RPMI8226 (cell line): ENCODE measurements around the gene APBB3.
"Not testable (repeated sequence)": the region's sequence is repeated elsewhere in the genome, so short reads cannot be mapped to it uniquely, and the experiment has no call there.

ENCODE experiments used
- DNase-seq: peaks from one replicate; pipeline ENCODE4 v3.0.0-alpha.2; 2015

Gene APBB3, protein sequence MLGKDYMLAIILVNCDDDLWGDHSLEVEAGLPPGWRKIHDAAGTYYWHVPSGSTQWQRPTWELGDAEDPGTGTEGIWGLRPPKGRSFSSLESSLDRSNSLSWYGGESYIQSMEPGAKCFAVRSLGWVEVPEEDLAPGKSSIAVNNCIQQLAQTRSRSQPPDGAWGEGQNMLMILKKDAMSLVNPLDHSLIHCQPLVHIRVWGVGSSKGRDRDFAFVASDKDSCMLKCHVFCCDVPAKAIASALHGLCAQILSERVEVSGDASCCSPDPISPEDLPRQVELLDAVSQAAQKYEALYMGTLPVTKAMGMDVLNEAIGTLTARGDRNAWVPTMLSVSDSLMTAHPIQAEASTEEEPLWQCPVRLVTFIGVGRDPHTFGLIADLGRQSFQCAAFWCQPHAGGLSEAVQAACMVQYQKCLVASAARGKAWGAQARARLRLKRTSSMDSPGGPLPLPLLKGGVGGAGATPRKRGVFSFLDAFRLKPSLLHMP

DNA sequence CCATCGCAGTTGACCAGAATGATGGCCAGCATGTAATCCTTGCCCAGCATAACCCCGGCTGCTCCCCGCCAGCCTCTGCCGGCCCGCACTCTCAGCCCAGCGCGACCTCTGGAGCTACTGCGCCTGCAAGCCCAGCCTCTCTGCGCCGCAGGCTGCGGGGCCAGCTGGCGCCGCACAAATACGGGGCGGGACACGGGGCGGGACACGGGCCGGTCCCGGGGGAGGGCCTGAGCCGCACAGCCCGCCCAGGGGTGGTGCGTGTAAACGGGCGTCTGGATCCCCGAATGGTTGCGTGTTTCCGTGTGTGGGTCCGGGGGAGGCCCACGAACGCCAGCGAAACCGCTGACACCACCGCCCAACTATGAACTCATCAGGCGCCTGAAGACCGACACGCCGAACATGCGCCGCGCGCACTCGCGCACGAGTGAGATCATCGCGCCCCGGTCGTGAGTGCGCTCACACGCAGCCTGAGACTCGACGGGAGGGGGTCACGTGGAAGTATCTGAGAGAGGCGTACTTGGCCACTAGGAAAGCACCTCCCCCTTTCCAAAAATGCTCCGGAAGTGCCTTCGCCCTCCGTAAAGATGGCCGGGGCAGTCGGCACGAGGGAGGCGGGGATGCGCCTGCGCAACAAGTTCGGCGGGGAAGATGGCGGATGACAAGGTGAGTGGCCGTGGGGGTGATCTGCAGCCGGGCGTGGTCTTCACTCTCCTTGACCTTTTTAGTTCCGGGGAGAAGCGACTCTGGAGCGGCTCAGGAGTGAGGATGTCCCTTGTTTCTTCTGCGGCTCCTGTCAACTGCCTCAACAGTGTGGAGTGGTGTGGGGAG lies at the start of gene APBB3, which contains the start of gene SLC35A4:
Gene APBB3, minus strand, starts transcription at position 403 of the 828 bp plus-strand sequence. Its CDS starts 353 bp downstream, at position 50.
Gene SLC35A4, plus strand, starts transcription at position 633 of the 828 bp plus-strand sequence. CDS start 2,342 bp downstream, outside the sequence.
- peak; percentile 98 for DNase-seq

DNA sequence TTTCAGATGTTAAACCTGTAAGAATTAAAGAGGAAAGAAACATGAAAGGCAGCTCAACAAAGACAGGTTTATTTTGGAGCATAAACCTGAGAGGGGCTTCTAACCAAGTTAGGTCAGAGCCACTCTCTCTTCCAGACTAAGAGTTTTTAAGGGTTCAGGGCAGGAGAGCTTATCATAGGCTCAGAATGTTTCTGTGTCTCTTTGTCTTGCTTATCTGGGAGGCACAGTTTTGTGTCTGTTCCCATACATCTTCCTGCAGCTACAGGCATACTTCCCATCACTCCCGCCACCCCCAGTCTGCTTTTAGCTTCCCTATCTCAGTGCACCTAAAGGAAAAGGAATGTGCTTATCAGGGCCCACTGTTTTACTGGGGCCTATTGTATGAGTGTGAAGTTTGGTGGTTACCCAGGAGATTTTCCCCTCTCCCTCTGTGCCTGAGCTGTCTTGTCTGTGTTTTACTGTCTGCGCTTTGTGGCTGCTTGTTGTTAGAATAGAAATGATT lies 46.7 kb upstream of the APBB3 start:
- DNase-seq, result no peak

DNA sequence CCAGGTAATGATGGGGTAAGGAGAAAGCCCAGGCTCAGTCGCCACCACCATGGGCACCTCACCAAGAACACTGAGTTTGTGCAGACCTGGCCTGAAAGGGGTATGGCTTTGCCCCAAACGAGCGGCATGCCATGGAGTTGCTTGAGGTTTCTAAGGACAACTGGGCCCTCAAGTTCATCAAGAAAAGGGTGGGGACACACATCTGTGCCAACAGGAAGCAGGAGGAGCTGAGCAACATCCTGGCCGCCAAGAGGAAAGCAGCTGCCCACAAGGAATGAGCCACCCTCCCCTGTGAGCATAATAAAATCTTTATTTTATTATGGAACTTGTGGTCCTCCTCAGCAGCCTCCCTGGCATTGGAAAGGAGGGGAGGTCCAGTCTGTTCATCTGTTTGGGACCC lies 44.7 kb upstream of the APBB3 start:
- DNase-seq, result peak; percentile 40

DNA sequence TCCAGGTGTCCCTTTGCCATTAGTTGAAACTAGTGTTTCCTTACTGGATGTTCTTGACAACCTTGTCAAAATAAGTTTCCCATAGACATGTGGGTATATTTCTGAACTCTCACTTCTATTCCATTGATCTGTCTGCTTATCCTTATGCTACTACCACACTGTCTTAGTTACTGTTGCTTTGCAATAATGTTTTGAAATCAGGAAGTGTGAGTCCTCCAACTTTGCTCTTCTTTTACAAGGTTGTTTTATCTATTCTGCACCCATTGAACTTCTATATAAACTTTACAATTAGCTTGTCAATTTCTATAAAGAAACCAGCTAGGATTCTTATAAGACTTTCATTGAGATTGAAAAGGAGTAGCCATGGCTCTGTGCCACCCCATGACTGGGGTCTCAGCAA lies 44.3 kb upstream of the APBB3 start:
- no peak for DNase-seq

DNA sequence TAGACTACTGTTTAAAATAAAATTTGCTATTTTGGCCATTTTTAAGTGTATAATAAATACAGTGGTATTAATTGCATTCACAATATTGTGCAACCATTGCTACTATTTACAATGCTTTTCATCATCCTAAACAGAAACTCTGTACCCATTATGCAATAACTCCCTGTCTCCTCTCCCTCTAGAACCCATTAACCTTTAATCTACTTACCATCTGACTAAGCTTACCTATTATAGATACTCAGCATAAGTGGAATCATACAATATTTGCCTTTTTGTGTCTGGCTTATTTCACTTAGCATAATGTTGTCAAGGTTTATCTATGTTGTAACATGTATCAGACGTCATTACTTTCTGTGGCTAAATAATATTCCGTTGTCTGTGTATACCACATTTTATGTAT lies 42.6 kb upstream of the APBB3 start:
- no peak for DNase-seq

DNA sequence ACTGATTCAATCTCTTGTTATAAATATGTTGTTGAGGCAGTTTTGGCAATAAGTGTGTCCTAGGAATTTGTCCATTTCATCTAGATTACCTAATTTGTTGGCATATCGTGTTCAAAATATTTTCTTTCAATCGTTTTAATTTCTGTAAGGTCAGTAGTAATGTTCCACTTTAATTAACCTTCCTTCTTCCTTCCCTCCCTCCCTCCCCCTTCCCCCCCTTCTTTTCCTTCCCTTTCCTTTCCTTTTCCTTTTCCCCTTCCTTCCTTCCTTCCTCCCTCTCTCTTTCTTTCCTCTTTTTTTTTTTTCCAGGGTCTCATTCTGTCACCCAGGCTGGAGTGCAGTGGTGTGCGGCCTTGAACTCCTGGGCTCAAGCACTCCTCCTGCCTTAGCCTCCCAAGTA lies 41.5 kb upstream of the APBB3 start:
- DNase-seq, result no peak

DNA sequence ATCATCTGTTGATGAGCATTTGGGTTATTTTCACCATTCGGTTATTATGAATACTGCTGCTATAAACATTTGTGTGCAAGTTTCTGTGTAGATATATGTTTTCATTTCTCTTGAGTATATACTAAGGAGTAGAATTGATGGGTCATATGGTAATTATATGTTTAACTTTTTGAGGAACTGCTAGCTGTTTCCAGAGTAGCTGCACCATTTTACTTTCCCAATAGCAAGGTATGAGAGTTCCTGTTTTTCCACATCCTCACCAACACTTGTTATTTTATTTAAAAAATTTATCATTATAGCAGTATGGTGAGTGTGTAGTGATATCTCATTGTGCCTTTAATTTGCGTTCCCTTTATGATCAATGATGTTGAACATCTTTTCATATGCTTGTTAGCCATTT lies 39.3 kb upstream of the APBB3 start:
- no peak for DNase-seq

DNA sequence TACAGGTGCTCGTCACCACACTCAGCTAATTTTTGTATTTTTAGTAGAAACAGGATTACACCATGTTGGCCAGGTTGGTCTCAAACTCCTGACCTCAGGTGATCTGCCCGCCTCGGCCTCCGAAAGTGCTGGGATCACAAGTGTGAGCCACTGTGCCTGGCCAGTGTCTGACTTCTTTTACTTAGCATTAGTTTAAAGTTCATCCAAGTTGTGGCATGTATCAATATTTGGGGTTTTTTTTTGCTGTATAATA lies 39.0 kb upstream of the APBB3 start:
- DNase-seq, result not testable (repeated sequence)

DNA sequence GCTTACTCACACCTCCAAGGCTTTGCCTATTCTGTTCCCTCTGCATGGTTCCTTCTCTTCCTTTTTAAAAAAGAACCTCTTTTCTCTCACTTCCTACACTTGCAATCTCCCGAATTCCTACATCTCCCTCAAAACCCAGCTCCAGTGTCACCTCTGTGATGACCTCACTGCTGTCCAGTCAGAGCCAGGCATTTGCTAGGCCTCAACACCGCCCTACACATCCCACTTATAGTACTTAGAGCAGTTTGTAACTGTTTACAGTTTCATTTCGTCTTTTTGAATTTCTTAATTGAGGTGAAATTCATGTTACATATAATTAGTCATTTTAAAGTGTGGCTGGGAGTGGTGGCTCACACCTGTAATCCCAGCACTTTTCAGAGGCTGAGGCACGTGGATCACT lies 37.7 kb upstream of the APBB3 start:
- no peak for DNase-seq

DNA sequence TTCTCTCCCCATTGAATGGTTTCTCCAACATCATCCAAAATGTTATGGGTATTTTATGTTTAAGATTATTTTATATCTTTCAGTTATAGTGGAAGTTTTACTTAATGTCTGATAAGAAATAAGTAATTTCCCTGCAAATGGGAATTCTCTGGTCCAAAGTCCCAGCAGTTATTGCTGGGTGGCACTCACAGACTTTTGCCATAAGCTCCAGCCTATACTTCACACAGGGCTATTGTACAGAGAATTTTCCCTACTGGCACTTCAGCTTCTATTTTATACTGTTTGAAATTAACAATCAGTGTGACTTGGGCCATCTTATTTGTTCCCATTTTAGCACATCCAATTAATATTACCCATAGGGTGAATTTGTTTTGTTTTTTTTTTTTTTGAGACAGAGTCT lies 35.7 kb upstream of the APBB3 start:
- no peak for DNase-seq

DNA sequence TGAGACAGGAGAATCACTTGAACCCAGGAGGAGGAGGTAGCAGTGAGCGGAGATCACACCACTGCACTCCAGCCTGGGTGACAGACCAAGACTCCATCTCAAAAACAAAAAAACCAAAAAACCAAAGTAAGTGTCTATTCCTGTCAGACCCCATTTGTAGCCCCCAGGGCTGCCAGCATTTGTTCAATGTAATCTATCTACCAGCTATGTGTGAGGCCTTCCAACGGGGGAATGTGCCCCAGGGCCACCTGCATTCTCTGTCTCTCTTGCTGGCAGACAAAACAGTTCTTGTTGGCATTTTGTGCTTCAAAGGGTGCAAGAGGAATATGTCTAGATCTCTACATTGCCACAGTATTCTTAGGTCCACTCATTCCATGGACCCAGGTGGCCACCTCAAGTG lies 34.4 kb upstream of the APBB3 start:
- DNase-seq, result no peak

DNA sequence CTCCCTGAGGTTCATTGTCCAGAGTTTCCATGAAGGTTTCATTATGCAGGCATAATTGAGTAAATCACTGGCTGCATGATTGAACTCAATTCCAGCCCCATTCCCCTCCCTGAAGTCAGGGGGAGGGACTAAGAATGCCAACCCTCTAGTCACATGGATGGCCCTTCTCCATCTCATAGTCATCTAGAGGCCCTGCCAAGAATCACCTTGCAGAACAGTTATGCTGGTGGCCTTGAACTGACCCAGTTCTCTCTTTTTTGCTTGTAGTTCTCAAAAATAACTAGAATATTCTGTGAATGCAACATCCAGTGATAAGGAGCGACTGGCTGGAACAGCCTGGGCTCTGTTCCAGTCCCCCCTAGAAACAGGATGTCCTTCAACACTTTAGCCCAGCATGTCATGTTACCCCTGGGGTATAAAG lies 31.9 kb upstream of the APBB3 start:
- no peak for DNase-seq

DNA sequence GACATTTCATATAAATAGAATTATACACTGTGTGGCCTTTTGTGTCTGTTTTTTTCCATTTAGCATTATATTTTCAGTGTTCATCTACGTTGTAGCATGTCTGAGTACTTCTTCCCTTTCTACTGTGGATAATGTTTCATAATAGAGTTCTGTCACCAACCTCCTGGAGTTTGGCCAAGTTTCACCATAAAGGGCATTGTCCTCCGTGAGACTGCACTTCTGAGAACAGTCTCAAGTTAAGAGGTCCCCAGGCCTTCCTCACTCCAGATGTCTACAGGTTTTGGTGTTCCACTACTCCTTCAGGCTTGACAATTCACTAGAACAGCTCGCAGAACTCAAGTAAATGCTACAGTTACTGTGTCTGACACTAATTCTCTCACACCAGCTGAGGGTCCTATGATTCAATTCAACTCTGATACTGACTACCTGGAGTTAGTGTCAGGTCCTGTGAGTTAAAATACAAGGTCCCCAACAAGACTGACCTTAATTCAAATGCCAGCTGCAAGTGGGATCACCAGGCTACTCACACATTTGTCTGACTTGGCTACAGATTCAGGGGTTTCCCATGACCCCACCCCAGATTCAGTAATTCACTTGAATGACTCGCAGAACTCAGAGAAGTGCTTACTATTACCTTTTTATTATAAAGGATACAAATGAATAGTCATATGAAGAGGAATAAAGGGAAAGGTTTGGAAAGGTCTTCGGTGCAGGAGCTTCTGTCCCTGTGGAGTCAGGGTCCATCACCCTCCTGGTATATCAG lies 31.3 kb upstream of the APBB3 start:
- peak; percentile 87 for DNase-seq

DNA sequence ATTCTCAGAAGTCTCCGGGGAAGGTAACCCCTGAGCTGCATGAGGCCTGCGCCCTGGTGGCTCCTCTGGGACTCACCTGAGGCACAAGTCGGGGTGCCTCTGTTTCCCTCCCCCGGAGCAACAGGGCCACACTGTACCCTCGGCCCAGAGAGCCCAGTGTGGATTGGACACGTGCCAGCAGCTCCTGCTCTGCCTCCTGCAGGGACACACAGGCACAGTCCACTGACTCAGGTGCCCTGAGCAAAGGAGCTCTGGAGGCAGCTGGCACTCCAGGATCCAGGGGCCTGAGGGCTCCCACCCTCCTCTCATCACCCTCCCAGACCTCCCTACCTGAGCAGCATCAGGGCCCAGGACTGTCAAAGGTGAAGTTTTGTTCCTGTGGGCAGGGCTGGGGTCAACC lies 29.8 kb upstream of the APBB3 start:
- DNase-seq, result no peak

DNA sequence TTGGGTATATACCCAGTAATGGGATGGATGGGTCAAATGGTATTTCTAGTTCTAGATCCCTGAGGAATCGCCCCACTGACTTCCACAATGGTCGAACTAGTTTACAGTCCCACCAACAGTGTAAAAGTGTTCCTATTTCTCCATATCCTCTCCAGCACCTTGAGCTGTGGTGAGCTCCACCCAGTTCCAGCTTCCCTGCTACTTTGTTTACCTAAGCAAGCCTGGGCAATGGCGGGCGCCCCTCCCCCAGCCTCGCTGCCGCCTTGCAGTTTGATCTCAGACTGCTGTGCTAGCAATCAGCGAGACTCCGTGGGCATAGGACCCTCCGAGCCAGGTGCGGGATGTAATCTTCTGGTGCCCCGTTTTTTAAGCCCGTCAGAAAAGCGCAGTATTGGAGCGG lies 28.7 kb upstream of the APBB3 start:
- not testable (repeated sequence) for DNase-seq

DNA sequence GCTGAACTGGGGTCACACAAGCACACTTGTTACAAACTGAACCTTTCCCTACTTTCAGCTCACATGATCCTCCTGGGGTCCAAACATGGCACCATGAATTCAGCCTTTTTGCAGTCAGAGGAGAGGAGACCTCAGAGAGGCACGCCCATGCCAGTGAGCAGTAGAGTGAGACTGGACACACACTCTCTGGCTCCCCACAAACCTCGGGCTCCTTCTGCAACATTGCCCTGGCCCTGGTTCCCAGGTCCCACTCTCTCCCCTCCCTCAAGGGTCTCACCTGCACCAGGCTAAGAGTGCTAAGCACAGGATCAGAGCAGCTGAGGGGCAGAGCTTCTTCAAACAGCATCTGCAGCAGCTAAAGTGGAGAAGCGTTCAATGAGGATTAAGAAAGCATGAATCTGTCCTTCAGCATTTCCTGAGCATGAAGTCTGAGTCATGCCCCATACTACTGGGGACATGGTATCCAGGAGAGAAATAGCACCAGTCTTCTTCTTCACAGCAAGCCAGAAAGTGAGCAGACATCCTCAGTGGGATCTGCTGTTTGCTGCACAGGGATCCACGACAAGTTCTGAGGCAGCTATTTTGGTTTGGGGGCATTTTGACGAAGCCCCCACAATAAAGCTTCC lies 27.5 kb upstream of the APBB3 start:
- peak; percentile 21 for DNase-seq

DNA sequence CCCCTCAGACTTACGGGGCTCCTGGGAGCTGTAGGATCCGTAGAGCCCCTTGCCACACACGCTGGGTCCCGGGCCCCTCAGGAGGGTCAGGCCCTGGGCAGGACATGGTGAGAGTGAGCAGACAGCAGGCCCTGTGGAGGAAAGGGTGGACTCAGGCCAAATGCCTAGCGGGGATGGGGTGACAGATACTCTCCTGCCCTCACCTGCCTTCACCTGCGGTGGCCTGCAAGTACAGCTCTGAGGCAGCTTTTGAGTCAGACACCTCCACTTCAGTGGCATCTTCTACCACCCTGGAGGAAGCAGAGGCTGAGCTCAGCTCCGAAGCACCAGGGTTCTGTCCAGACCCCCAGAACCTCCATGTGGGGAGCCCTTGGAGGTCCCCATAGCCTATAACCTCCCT lies 26.5 kb upstream of the APBB3 start:
- DNase-seq, result no peak

DNA sequence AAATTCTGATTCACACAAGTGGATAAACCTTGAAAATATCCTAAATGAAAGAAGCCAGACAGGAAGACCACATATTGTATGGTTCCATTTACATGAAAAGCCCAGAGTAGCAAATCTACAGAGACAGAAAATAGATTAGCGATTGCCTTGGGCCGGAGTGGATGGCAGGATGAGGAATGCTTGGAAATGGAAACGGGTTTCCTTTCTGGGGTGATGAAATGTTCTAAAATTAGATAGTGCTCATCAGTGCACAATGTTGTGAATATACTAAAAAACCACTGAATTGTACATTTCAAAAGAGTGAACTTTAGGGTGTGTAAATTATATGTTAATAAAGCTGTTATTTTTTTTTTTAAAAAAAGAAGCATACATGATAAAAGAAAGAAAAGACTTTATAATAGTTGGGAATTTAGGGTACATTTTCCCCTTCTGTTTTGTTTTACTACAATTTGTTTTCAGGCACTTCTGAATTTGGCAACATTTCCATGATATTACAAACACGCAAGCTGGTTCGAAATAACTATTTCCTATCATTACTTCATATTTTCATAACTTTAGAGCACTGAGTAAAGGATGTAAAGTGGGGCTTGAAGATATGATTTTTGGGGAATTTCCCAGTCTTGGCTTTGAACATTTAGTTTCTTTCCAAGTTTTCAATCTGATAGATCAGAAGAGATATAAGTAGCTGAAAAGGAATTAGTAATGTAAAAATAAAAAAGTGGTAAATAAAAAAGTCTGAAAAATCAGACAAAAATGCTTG lies 24.1 kb upstream of the APBB3 start:
- DNase-seq, result no peak

DNA sequence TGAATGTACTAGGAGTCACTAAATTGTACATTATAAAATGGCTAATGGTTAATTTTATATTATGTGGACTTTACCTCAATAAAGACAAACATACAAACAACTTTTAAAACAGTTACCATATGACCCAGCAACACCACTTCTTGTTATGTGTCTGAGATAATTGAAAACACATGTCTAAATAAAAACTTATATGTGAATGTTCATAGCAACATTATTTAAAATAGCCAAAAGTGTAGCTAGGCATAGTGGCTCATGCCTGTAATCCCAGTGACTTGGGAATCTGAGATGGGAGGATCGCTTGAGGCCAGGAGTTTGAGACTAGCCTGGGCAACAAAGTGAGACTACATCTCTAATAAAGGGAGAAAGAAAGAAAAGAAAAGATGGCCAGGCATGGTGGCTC lies 23.1 kb upstream of the APBB3 start:
- DNase-seq, result no peak

DNA sequence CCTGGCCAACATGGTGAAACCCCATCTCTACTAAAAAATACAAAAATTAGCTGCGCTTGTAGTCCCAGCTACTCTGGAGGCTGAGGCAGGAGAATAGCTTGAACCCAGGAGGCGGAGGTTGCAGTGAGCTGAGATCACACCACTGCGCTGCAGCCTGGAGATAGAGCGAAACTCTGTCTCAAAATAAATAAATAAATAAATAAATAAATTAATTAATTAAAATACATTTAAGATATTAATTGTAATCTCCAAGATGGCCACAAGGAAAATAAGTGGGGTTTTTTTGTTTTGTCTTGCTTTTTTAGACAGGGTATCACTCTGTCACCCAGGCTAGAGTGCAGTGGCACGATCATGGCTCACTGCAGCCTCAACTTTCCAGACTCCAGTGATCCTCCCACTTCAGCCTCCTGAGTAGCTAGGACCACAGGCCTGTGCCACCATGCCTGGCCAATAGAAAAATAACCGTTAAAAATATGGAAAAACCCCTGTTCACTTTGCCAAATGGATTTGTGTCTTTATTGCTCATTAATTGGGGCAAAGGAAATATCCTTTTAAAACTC lies 14.9 kb upstream of the APBB3 start:
- DNase-seq, result not testable (repeated sequence)

DNA sequence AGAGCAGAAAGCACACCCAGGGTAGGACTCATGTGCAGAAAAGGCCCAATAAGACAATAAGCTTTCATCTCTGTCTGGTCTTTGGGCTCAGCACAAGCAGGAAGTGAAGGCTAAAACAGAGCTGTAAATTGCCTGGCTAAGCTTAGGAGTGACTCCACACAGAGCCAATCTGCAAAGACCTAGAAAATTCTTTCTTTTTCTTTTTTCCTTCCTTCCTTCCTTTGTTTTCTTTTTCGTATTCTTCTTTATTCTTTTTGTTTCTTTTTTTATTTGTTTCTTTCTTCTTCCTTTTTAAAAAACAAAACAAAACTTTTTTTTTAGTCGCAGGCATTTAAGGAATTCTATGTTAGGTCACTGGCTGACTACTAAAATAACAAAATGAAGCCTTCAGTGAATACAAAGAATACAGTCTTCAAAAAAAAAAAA lies 12.4 kb upstream of the APBB3 start:
- no peak for DNase-seq

DNA sequence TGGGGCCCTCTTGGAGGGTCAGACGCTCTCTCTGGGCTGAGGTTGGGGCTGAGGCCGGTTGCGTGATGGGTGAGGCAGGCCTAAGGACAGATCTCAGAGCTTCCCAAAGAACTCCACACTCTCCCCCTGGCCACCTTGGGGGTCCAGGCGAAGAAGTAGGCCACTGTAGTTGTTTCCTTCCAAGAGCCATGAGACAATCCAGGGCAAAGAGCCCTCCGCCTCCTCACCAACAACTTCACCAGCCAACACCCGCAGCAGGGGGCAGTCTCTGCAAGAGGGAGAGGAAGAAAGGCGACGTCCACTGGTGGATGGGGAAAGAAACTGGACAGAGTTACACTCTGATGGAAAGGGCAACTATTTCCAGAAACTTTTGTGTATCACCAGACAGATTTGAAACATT lies 10.9 kb upstream of the APBB3 start:
- DNase-seq, result no peak
